Inflammatory macrophage (primary cell): Measurements from ENCODE around the gene H3-3A.

Source experiments
- DNase-seq, 2 donors: peaks; one replicate each; pipeline ENCODE4 v3.0.0-alpha.2; 2020 to 2022

Gene H3-3A

GRCh38 chr1:226111883-226112261, 49.4 kb downstream of the H3-3A start:
- DNase-seq: no peak

- no peak for DNase-seq
These were observed 50.1 kb downstream of the H3-3A start for GRCh38 chr1:226112626-226113025.

DNA sequence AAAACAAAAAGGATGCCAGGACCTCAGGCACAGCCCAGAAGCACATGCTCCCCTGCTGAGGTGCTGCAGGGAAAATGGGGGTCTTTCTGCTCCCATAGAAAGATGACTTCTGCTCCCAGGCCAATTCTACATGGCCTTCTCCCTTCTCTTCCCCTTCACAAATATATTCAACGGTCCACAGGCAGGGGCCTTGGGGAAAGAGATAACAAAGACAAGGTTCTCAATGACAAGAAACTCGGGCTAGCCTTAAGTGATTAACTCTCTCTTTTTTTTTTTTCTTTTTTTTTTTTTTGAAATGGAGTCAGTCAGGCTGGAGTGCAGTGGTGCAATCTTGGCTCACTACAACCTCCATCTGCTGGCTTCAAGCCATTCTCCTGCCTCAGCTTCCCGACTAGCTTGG, 54.2 kb downstream of the H3-3A start:
- no peak for DNase-seq

DNA sequence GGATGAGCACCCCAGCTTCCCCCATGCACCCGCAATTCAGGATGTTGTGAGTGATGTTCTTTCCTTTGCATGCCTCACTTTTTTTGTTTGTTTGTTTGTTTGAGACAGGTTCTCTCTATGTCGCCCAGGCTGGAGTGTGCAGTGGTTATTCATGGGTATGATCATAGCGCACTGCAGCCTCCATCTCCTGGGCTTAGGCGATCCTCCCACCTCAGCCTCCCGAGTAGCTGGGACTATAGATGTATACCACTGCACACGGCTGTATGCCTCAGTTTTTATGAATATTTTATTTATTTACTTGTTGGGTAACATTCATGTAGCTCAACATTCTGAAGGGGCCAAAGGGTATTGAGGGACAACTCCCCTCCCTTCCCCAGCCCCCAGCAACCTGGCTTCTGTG, 54.8 kb downstream of the H3-3A start:
- DNase-seq: no peak

GRCh38 chr1:226118357-226118756, 55.8 kb downstream of the H3-3A start:
- DNase-seq: no peak

DNA sequence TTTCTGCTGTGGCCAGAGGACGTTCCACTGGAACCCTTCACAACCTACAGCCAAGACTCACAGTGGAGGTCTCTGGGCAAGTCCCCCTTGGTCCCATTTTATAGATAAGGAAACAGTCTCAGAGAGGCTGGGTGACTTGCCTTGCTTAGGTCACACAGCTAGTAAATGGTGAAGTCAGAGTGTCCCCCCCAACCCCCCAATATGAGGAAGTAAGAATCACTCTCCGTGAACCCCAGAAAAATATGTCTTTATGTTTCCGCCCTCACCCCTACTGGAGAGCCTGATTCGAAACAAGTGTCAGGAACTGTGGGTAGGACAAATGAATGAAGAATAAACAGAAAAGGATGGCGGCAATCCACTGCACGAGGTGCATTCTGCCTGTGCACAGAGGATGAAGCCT, 56.7 kb downstream of the H3-3A start:
- DNase-seq: no peak

GRCh38 chr1:226120398-226120797, 57.9 kb downstream of the H3-3A start:
- DNase-seq: no peak

- DNase-seq: no peak
These were observed 58.6 kb downstream of the H3-3A start for GRCh38 chr1:226121049-226121586.
